GM23248 (cell line): Measurements from ENCODE around the gene CIAO2A. TPM values are rescaled to one million over a fixed set of nuclear protein-coding genes. Genes with fewer than 3 reads are reported as not detected.
"Not testable (repeated sequence)": the region's sequence is repeated elsewhere in the genome, so short reads cannot be mapped to it uniquely, and the experiment has no call there.

Experiments
- DNase-seq: peaks from one replicate; pipeline ENCODE4 v3.0.0-alpha.2; 2015
- H2AFZ ChIP-seq: fragments of 200-600 bp; sonication (generic); 2 replicates; pipeline ENCODE4 v1.6.1; 2016; ENCODE audit warnings: antibody characterized with exemption
- H3F3A ChIP-seq: fragments of 200-600 bp; sonication (generic); 2 replicates; pipeline ENCODE4 v1.6.1; 2016; ENCODE audit warnings: mild to moderate bottlenecking, antibody characterized with exemption, mixed run types; ENCODE audit not compliant: insufficient read depth
- H3K27ac ChIP-seq: fragments of 200-600 bp; sonication (generic); 2 replicates; pipeline ENCODE4 v1.5.1; 2016; ENCODE audit warnings: mild to moderate bottlenecking
- H3K27me3 ChIP-seq: fragments of 200-600 bp; sonication (generic); replicated peaks from 2 replicates; pipeline ENCODE4 v1.6.1; 2016; ENCODE audit warnings: mild to moderate bottlenecking; ENCODE audit not compliant: insufficient read depth
- H3K36me3 ChIP-seq: fragments of 200-600 bp; sonication (generic); 2 replicates; pipeline ENCODE4 v1.6.1; 2016; ENCODE audit warnings: low read depth, mild to moderate bottlenecking
- H3K4me1 ChIP-seq: fragments of 200-600 bp; sonication (generic); 2 replicates; pipeline ENCODE4 v1.6.1; 2016; ENCODE audit warnings: mild to moderate bottlenecking; ENCODE audit not compliant: insufficient read depth
- H3K4me2 ChIP-seq: fragments of 200-600 bp; sonication (generic); one replicate; pipeline ENCODE4 v1.6.1; 2016; ENCODE audit warnings: mild to moderate bottlenecking; ENCODE audit not compliant: unreplicated experiment
- H3K4me3 ChIP-seq: fragments of 200-600 bp; sonication (generic); 2 replicates; pipeline ENCODE4 v1.5.1; 2016; ENCODE audit warnings: mild to moderate bottlenecking
- H3K79me2 ChIP-seq: fragments of 200-600 bp; sonication (generic); 2 replicates; pipeline ENCODE4 v1.6.1; 2016; ENCODE audit warnings: mild to moderate bottlenecking; ENCODE audit not compliant: insufficient read depth
- H3K9ac ChIP-seq: fragments of 200-600 bp; sonication (generic); 2 replicates; pipeline ENCODE4 v1.6.1; 2016; ENCODE audit warnings: mild to moderate bottlenecking
- H3K9me2 ChIP-seq: fragments of 200-600 bp; sonication (generic); 2 replicates; pipeline ENCODE4 v1.6.1; 2016; ENCODE audit warnings: mixed run types, mild to moderate bottlenecking, moderate library complexity; ENCODE audit not compliant: insufficient read depth
- H3K9me3 ChIP-seq: fragments of 200-600 bp; sonication (generic); one replicate; pipeline ENCODE4 v1.6.1; 2017; ENCODE audit warnings: low read depth
- H4K20me1 ChIP-seq: fragments of 200-600 bp; sonication (generic); 2 replicates; pipeline ENCODE4 v1.6.0; 2016; ENCODE audit not compliant: insufficient read depth
- EZH2 ChIP-seq: fragments of 200-600 bp; sonication (generic); IDR thresholded peaks from 2 replicates; pipeline ENCODE4 v1.6.1; 2018; ENCODE audit warnings: antibody characterized with exemption, mild to moderate bottlenecking; ENCODE audit not compliant: insufficient read depth, poor library complexity, severe bottlenecking
- EZH2phosphoT487 ChIP-seq: fragments of 200-600 bp; sonication (generic); IDR thresholded peaks from 2 replicates; pipeline ENCODE4 v1.6.1; 2018; ENCODE audit warnings: antibody characterized with exemption, moderate library complexity, mild to moderate bottlenecking, low read depth; ENCODE audit not compliant: insufficient read depth
- WGBS, 2 experiments: methylation state at CpG; one replicate each; pipeline ENCODE4 v1.1.6; 2015 to 2017; ENCODE audit warnings: low lambda C conversion rate in 2 of 2, low coverage in 1 of 2; ENCODE audit errors: missing lambda C conversion rate in 2 of 2; 5-methylcytosine and 5-hydroxymethylcytosine counted together
- in situ Hi-C: fragments of 300-500 bp; cut with MboI; formaldehyde crosslinking; loops from 2 replicates; pipeline ENCODE4 v1.15.0; 2020
- polyA plus RNA-seq: library from polyadenylated mRNA; unstranded; fragments of >200 nt; fragmentation: Nextera tagmentation; extraction: Ambion mirVana; gene quantifications from 2 replicates; pipeline ENCODE4 v1.2.1, GENCODE V29; 2016
- total RNA-seq: library from RNA; depleted of rRNA; stranded (reverse); fragments of >200 nt; shearing (Covaris generic); gene quantifications from 2 replicates; pipeline ENCODE4 v1.2.3, GENCODE V29; 2014

CIAO2A gene
- total and polyA plus RNA-seq, 2 experiments from 2014 or later: 40.5 to 93.8 TPM

DNA sequence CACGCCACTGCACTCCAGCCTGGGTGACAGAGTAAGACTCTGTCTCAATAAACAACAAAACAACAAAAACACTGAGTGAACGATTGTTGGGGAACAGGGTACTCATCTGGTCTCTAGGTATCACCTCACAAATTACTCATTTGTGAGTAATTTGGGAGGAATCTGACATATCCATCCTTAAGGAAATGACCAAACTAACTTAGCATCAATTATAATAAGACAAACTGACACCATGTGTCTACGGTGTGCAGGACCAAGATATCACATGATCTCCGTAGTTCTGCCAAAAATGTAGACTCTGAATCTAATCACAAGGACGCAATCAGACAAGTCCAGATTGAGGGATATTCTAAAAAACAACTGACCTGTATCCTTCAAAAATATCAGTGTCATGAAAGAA lies 35.4 kb downstream of the CIAO2A start:
- Histone ChIP-seq H3K36me3 (no peaks in the 10 kb centered on the region), H3K9ac (no peak overlapping the region), H3K4me3 (no peak overlapping the region), H3K4me1 (peaks cover 4% of the 10 kb centered on the region; the same call in 1 of the 2 replicates), H3K9me2 (no peaks in the 10 kb centered on the region), H3K27ac (no peak overlapping the region), H2AFZ (no peak overlapping the region), H3K79me2 (no peaks in the 10 kb centered on the region), H3K27me3 (no peaks in the 10 kb centered on the region), H3K4me2 (no peak overlapping the region), H4K20me1 (no peaks in the 10 kb centered on the region), H3K9me3 (no peaks in the 10 kb centered on the region), H3F3A (no peaks in the 10 kb centered on the region)
- TF ChIP-seq EZH2 (no peak), EZH2phosphoT487 (no peak)
- DNase-seq: peak; percentile 44
- in situ Hi-C loops: loop anchor here (25.0 kb wide), 1 partner anchor 596 kb away; no protein-coding TSS in a partner anchor
- WGBS, 2 experiments: 32 to 40% methylated on average over 5 of the region's 5 CpGs

GRCh38 chr15:64053674-64054073 lies 40.0 kb downstream of the CIAO2A start:
- not testable (repeated sequence) for H3K4me2 ChIP-seq, H3K9me3 ChIP-seq, DNase-seq, H2AFZ ChIP-seq, H3F3A ChIP-seq, H3K36me3 ChIP-seq, H3K27me3 ChIP-seq, H3K9me2 ChIP-seq, H3K79me2 ChIP-seq, H4K20me1 ChIP-seq, H3K4me3 ChIP-seq, H3K27ac ChIP-seq, H3K9ac ChIP-seq
- in situ Hi-C loops: loop anchor here (25.0 kb wide), 1 partner anchor 591 kb away; no protein-coding TSS in a partner anchor
- 77 to 78% methylated on average over 12 of the region's 12 CpGs for WGBS, 2 experiments
- H3K4me1 ChIP-seq: peaks cover 12% of the 10 kb centered on the region; the same call in 1 of the 2 replicates

GRCh38 chr15:64052925-64053491 lies 40.6 kb downstream of the CIAO2A start:
- H3K9me3 ChIP-seq: no peaks in the 10 kb centered on the region
- H3K36me3 ChIP-seq: no peaks in the 10 kb centered on the region
- H3K4me2 ChIP-seq: no peak overlapping the region
- no peaks in the 10 kb centered on the region for H3F3A ChIP-seq
- H3K79me2 ChIP-seq: no peaks in the 10 kb centered on the region
- TF ChIP-seq EZH2phosphoT487: no peak
- no peak for TF ChIP-seq EZH2
- H3K4me3 ChIP-seq: no peak overlapping the region
- DNase-seq: no peak
- WGBS, 2 experiments: 95% methylated on average over 5 of the region's 5 CpGs
- no peak overlapping the region for H3K27ac ChIP-seq
- 0 out of 2 replicates have a peak, but pooled peaks cover 7% of the 10 kb centered on the region for H3K4me1 ChIP-seq
- in situ Hi-C loops: loop anchor here (25.0 kb wide), 1 partner anchor 591 kb away; no protein-coding TSS in a partner anchor
- no peaks in the 10 kb centered on the region for H3K27me3 ChIP-seq
- no peaks in the 10 kb centered on the region for H3K9me2 ChIP-seq
- H4K20me1 ChIP-seq: no peaks in the 10 kb centered on the region
- H3K9ac ChIP-seq: no peak overlapping the region
- H2AFZ ChIP-seq: no peak overlapping the region

DNA sequence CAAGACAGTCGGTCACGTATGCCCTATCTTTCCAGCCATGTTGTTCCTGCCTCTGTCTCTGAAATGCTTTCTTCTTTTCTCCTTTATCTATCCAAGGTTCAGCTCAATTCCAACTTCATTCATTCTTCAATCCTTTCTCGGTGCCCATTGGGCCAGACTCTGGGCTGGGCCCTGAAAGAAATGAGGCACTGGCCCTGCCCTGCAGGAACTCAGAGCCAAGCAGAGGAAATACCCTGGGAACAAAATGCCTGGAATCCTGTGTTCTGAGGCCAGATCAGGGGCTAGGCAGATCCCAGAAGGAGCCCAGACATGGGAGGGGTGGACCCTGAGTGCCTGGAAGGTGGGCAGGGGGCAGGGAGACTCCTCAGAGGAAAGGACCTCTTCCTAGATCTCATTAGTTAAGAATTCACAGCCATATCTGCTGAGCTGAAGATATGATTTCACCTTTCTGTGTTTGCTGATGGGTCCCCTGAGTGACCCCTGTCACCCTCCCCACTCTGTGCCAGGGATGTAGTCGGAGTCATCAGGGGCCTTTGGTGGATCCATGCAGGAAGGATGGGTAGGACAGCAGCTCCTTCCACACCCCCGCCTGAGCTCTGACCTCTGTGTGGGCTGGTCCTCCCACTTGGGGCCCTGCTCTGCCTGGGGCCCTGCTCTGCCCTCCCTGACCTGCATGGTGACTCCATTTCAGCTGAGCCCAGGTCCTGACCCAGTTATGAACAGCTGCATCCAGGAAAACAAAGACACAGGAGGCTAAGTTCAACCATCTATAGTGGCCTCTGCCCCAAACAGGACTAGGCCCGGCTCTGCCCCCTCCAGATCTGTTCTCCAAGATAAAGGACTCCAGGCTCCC lies 42.0 kb downstream of the CIAO2A start:
- 0 out of 2 replicates have a peak, but pooled peaks cover 11% of the 10 kb centered on the region for H3K4me1 ChIP-seq
- peak overlapping the region; percentile 66 for H2AFZ ChIP-seq
- H3K9me3 ChIP-seq: no peaks in the 10 kb centered on the region
- no peaks in the 10 kb centered on the region for H3F3A ChIP-seq
- H4K20me1 ChIP-seq: no peaks in the 10 kb centered on the region
- H3K79me2 ChIP-seq: no peaks in the 10 kb centered on the region
- 67 to 77% methylated on average over 5 to 6 of the region's 6 CpGs for WGBS, 2 experiments
- H3K27me3 ChIP-seq: no peaks in the 10 kb centered on the region
- TF ChIP-seq EZH2: no peak
- no peak for TF ChIP-seq EZH2phosphoT487
- no peak overlapping the region for H3K4me3 ChIP-seq
- in situ Hi-C loops: loop anchor here (25.0 kb wide), 1 partner anchor 589 kb away; no protein-coding TSS in a partner anchor
- H3K27ac ChIP-seq: no peak overlapping the region
- peak; percentile 54 for DNase-seq
- no peak overlapping the region for H3K9ac ChIP-seq
- no peaks in the 10 kb centered on the region for H3K9me2 ChIP-seq
- H3K4me2 ChIP-seq: no peak overlapping the region
- H3K36me3 ChIP-seq: no peaks in the 10 kb centered on the region
